ENCODE results near the gene ADAM8. TPM values are rescaled to one million over a fixed set of nuclear protein-coding genes. Genes with fewer than 3 reads are reported as not detected.

The ADAM8 gene
- polyA plus RNA-seq, 1 of the 3 experiments (the other 2 are of a cell fraction), result 1.7 TPM

DNA sequence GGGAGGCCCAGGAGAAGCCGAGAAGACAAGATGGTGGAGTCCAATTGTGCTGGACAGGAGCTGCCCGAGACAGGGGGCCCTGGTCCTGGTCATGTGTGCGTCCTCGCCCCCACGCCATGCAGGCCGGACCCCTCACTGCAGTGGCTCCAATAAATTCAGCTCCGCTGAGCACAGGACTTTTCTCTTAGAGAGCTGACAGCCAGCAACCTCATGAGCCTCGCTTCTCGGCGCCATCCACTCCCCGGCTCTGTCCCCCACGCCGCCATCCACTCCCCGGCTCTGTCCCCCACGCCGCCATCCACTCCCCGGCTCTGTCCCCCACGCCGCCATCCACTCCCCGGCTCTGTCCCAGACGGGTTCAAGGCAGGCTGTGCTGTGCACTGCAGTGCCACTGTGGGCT, 49.4 kb downstream of the ADAM8 start:
- H3K4me2 ChIP-seq, result no peak overlapping the region
- H3K9ac ChIP-seq, result no peak overlapping the region
- no peaks in the 10 kb centered on the region for H3K36me3 ChIP-seq (replicated peaks in 1 of 2; ENCODE audit: control insufficient read depth in 1 of 2, insufficient read depth in 2 of 2, low read length in 1 of 2)
- peaks cover 34% of the 10 kb centered on the region for H3K27me3 ChIP-seq (ENCODE audit: insufficient read depth)
- H3K4me1 ChIP-seq (ENCODE audit: control insufficient read depth in 1 of 2, insufficient read depth in 2 of 2, low read depth in 1 of 2, low read length in 1 of 2), result no peaks in the 10 kb centered on the region; a peak in 1 of 4 replicates
- no peak overlapping the region for H3K27ac ChIP-seq (ENCODE audit: low read depth in 2 of 2, low read length in 1 of 2)
- H3K9me3 ChIP-seq, result no peaks in the 10 kb centered on the region
- POLR2A ChIA-PET, result no interaction called here
- H2AFZ ChIP-seq (ENCODE audit: low read depth), result no peak overlapping the region
- H3K9me2 ChIP-seq, result no peaks in the 10 kb centered on the region
- CTCF ChIA-PET, result interaction anchor here (0.9 to 1.0 kb wide), 2 partner anchors 9 to 83 kb away, joined by 3 to 5 read pairs; no protein-coding TSS in a partner anchor
- H3K79me2 ChIP-seq (ENCODE audit: insufficient read depth), result no peaks in the 10 kb centered on the region
- no peak overlapping the region for H3K4me3 ChIP-seq (ENCODE audit: low read depth in 2 of 2, low read length in 1 of 2)
- no peak for DNase-seq
- no peak for TF ChIP-seq NFIC (IDR thresholded peaks at IDR 0.05; ENCODE audit: borderline replicate concordance)
- TF ChIP-seq, protein P1, sequence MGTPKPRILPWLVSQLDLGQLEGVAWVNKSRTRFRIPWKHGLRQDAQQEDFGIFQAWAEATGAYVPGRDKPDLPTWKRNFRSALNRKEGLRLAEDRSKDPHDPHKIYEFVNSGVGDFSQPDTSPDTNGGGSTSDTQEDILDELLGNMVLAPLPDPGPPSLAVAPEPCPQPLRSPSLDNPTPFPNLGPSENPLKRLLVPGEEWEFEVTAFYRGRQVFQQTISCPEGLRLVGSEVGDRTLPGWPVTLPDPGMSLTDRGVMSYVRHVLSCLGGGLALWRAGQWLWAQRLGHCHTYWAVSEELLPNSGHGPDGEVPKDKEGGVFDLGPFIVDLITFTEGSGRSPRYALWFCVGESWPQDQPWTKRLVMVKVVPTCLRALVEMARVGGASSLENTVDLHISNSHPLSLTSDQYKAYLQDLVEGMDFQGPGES (IDR thresholded peaks at IDR 0.05; ENCODE audit: low read depth, low read length), result no peak
- TF ChIP-seq, protein P2, sequence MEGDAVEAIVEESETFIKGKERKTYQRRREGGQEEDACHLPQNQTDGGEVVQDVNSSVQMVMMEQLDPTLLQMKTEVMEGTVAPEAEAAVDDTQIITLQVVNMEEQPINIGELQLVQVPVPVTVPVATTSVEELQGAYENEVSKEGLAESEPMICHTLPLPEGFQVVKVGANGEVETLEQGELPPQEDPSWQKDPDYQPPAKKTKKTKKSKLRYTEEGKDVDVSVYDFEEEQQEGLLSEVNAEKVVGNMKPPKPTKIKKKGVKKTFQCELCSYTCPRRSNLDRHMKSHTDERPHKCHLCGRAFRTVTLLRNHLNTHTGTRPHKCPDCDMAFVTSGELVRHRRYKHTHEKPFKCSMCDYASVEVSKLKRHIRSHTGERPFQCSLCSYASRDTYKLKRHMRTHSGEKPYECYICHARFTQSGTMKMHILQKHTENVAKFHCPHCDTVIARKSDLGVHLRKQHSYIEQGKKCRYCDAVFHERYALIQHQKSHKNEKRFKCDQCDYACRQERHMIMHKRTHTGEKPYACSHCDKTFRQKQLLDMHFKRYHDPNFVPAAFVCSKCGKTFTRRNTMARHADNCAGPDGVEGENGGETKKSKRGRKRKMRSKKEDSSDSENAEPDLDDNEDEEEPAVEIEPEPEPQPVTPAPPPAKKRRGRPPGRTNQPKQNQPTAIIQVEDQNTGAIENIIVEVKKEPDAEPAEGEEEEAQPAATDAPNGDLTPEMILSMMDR (IDR thresholded peaks at IDR 0.05), result no peak
- no peak for TF ChIP-seq TEAD4 (IDR thresholded peaks at IDR 0.05; ENCODE audit: borderline replicate concordance, insufficient read depth)
- no peak for TF ChIP-seq RXRA (IDR thresholded peaks at IDR 0.05; ENCODE audit: borderline replicate concordance, low read depth)
- no peak for TF ChIP-seq EP300 (IDR thresholded peaks at IDR 0.05; ENCODE audit: borderline replicate concordance in 1 of 2, low read depth in 1 of 2, low read length in 1 of 2)
- TF ChIP-seq, protein P3, sequence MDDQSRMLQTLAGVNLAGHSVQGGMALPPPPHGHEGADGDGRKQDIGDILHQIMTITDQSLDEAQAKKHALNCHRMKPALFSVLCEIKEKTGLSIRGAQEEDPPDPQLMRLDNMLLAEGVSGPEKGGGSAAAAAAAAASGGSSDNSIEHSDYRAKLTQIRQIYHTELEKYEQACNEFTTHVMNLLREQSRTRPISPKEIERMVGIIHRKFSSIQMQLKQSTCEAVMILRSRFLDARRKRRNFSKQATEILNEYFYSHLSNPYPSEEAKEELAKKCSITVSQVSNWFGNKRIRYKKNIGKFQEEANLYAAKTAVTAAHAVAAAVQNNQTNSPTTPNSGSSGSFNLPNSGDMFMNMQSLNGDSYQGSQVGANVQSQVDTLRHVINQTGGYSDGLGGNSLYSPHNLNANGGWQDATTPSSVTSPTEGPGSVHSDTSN (IDR thresholded peaks at IDR 0.05), result no peak
- TF ChIP-seq, protein P4, sequence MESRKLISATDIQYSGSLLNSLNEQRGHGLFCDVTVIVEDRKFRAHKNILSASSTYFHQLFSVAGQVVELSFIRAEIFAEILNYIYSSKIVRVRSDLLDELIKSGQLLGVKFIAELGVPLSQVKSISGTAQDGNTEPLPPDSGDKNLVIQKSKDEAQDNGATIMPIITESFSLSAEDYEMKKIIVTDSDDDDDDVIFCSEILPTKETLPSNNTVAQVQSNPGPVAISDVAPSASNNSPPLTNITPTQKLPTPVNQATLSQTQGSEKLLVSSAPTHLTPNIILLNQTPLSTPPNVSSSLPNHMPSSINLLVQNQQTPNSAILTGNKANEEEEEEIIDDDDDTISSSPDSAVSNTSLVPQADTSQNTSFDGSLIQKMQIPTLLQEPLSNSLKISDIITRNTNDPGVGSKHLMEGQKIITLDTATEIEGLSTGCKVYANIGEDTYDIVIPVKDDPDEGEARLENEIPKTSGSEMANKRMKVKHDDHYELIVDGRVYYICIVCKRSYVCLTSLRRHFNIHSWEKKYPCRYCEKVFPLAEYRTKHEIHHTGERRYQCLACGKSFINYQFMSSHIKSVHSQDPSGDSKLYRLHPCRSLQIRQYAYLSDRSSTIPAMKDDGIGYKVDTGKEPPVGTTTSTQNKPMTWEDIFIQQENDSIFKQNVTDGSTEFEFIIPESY (IDR thresholded peaks at IDR 0.05; ENCODE audit: borderline replicate concordance, low read depth), result no peak
- TF ChIP-seq GATA2 (CRISPR knock-in tag; IDR thresholded peaks at IDR 0.05), result no peak
- no peak for TF ChIP-seq TAF1 (IDR thresholded peaks at IDR 0.05; ENCODE audit: borderline replicate concordance, low read depth, low read length)
- no peak for TF ChIP-seq RAD21 (IDR thresholded peaks at IDR 0.05; ENCODE audit: low read length)
- TF ChIP-seq, protein P5, sequence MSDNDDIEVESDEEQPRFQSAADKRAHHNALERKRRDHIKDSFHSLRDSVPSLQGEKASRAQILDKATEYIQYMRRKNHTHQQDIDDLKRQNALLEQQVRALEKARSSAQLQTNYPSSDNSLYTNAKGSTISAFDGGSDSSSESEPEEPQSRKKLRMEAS (IDR thresholded peaks at IDR 0.05; ENCODE audit: low read depth), result no peak
- no peak for TF ChIP-seq POLR2AphosphoS5 (IDR thresholded peaks at IDR 0.05; ENCODE audit: low read depth, low read length)
- no peaks in the 10 kb centered on the region for H4K20me1 ChIP-seq (ENCODE audit: insufficient read depth)
- whole genome bisulfite sequencing (ENCODE audit: low lambda C conversion rate), result 44% methylated on average over 3 of the region's 21 CpGs
- H3F3A ChIP-seq (replicated peaks; ENCODE audit: insufficient read depth), result no peaks in the 10 kb centered on the region
